Bronchial epithelial cell (primary cell): ENCODE measurements around the gene ABLIM2. TPM values are rescaled to one million over a fixed set of nuclear protein-coding genes. Genes with fewer than 3 reads are reported as not detected.

Source experiments
- DNase-seq: peaks from one replicate; pipeline ENCODE4 v3.0.0-alpha.2; 2010; ENCODE audit warnings: low read depth
- FAIRE-seq: peaks from 2 replicates; lab custom pipeline; 2011; peaks lifted over from hg19 to GRCh38; lab: Jason Lieb, UNC
- H3K27me3 ChIP-seq: 2 replicates; pipeline ENCODE4 v1.5.1; 2011; ENCODE audit warnings: low read length; ENCODE audit not compliant: control insufficient read depth, insufficient read depth
- H3K36me3 ChIP-seq: 2 replicates; pipeline ENCODE4 v1.5.1; 2011; ENCODE audit warnings: low read length; ENCODE audit not compliant: control insufficient read depth, insufficient read depth
- H3K4me3 ChIP-seq: 2 replicates; pipeline ENCODE4 v1.5.1; 2011; ENCODE audit warnings: mild to moderate bottlenecking, low read depth, low read length, control low read depth
- total RNA-seq: library from RNA; depleted of rRNA; stranded (reverse); fragments of >200 nt; gene quantifications from 2 replicates; pipeline ENCODE4 v1.2.1, GENCODE V29; 2014
- TF ChIP-seq, protein P1 (sequence below): IDR thresholded peaks from 2 replicates; pipeline ENCODE4 v1.5.1; 2011; ENCODE audit warnings: mild to moderate bottlenecking, moderate library complexity, low read length, control low read depth, inconsistent platforms; ENCODE audit not compliant: insufficient read depth, severe bottlenecking

Gene ABLIM2
- total RNA-seq, 1 donor from 2014 or later = 1.1 TPM

DNA sequence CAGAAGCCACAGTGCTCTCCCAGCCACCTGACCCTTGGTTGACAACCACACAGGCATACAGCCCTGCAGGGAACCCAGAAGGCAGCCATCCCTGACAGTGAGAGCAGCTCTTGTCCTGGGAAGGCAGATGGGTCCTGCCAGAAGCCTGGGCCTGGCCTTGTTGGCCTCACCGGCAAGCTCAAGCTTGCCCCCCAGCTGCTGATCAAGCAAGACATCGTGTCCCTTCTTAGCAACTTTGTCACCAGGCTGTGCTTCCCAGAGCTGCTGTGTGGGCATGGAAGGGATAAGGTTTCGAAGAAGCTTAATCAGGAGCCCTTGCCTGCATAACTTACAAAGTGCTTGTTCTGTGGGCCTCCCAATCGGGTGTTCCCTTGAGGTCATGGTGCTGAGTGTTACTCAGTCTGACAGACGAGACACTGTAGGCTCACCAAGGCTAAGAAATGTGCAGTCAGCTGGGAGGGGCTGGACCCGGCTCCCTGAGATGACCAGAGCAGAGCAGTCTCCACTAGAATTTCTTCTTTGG lies 6.8 kb upstream of the ABLIM2 start:
- DNase-seq (peak; percentile 26), FAIRE-seq (no peak)
- H3K4me3 ChIP-seq = no peak overlapping the region
- TF ChIP-seq, protein P1, sequence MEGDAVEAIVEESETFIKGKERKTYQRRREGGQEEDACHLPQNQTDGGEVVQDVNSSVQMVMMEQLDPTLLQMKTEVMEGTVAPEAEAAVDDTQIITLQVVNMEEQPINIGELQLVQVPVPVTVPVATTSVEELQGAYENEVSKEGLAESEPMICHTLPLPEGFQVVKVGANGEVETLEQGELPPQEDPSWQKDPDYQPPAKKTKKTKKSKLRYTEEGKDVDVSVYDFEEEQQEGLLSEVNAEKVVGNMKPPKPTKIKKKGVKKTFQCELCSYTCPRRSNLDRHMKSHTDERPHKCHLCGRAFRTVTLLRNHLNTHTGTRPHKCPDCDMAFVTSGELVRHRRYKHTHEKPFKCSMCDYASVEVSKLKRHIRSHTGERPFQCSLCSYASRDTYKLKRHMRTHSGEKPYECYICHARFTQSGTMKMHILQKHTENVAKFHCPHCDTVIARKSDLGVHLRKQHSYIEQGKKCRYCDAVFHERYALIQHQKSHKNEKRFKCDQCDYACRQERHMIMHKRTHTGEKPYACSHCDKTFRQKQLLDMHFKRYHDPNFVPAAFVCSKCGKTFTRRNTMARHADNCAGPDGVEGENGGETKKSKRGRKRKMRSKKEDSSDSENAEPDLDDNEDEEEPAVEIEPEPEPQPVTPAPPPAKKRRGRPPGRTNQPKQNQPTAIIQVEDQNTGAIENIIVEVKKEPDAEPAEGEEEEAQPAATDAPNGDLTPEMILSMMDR = no peak
- no peaks in the 10 kb centered on the region for H3K36me3 ChIP-seq
- H3K27me3 ChIP-seq = no peaks in the 10 kb centered on the region

DNA sequence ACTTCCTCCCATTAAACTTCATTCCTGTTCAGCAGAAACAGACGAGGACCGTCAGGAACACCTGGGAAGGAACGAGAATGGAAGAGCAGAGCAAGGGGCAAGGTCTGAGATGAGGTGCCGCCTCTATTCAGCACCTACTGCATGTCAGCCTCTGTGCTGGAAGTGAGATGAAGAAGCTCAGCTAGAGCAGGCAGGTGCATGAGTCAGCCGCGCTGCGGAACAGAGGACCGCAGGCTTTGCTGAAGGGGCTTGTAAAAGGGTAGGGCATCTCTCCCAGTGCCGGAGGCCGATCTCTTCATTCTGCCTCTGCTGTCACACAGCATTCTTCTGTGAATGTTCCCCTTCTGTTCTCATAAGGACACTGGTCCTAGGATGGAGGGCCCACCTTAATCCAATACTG lies 6.1 kb upstream of the ABLIM2 start:
- DNase-seq (no peak), FAIRE-seq (no peak)
- TF ChIP-seq, protein P1 = no peak
- Histone ChIP-seq H3K27me3 (no peaks in the 10 kb centered on the region), H3K36me3 (no peaks in the 10 kb centered on the region), H3K4me3 (no peak overlapping the region)

DNA sequence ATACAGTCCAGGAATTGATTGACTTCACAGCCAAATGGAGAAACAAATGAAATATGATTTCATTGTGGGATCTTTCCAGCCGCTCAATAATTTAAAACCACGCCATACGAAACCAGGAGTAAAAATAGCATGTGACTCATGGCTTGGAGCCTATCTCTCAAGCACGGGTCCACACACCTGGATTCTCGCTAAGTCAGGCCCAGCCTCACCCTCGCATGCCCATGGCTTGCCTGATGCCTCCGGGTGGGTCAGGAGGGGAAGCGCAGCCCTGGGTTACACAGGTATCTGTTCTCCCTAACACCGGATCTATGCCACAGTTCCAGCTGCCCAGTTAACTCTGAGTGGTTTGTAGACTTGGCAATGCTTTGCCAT lies 5.6 kb upstream of the ABLIM2 start:
- Histone ChIP-seq H3K27me3 (no peaks in the 10 kb centered on the region), H3K4me3 (no peak overlapping the region), H3K36me3 (no peaks in the 10 kb centered on the region)
- no peak for FAIRE-seq
- TF ChIP-seq, protein P1 = no peak
- DNase-seq = peak; percentile 65

DNA sequence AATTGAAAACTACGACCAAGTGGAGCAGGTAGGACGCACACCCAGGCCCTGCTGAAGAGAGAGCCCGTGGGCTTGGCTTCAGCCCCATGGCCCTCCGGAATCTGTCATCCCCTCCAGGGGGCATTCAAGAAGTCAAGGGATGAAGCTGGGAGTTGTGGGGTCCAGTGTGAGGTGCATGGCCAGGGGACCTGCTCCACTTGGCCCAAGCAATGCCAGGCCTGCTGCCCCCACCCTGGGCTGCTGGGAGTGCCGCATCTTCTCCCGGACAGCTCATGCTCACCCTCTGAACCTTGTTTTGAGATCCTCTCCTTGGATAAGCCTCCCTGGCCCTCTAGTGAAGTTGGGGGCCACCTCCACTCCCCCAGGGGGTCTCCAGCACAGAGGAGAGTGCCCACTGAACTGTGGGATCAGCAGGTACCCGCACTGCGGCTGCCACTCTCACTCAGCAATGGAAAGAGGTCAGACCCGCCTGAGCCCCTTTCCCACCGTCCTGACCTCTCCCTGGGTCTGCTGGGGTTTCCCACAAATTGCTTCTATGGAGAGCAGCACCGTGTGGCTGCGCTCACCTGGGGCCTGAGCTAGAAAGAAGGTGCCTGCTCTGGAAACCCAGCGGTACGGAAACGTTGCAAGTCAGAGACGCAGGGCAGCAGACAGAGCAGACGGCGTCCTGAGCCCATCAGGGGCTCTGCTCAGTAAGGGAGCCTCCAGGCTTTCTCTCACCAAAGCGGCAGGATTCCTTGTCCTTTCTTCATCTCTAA lies 5.0 kb upstream of the ABLIM2 start:
- TF ChIP-seq, protein P1 = no peak
- H3K27me3 ChIP-seq = no peaks in the 10 kb centered on the region
- FAIRE-seq = no peak
- no peak for DNase-seq
- no peaks in the 10 kb centered on the region for H3K36me3 ChIP-seq
- no peak overlapping the region for H3K4me3 ChIP-seq

DNA sequence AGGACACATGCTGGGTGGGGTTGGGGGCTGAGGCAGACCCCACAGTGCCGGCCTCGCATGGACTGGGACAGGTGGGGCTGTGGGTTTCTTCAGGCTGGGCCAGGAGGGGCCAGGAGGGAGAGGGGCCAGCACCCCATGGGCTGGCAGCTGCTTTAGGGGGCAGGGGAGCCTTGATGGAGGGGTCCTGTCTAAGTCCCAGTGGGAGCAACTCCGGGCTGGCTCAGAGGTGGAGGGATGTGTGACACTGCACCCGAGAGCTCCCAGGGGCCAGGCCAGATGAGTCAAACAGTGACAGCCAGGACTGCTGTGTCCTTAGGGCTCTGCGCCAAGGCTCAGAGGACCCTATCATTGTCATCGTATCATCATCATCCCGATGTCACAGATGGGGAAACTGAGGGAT lies 4.4 kb upstream of the ABLIM2 start:
- Histone ChIP-seq H3K4me3 (no peak overlapping the region), H3K27me3 (peaks cover 2% of the 10 kb centered on the region), H3K36me3 (no peaks in the 10 kb centered on the region)
- DNase-seq = no peak
- TF ChIP-seq, protein P1 = no peak
- no peak for FAIRE-seq
